Measurements from ENCODE around the gene NEUROD6. TPM values are rescaled to one million over a fixed set of nuclear protein-coding genes. Genes with fewer than 3 reads are reported as not detected.
A peak's percentile ranks its signal among the peaks of the same experiment; 100 is the strongest.

NEUROD6 gene
- total RNA-seq, 1 experiment from 2014 or later = not detected

- no peak overlapping the region for H3K4me3 ChIP-seq (ENCODE audit: low read depth, low read length)
- H3K4me1 ChIP-seq = peaks cover 10% of the 10 kb centered on the region
- no TSS peak for BruUV-seq (replicated peaks)
- no peaks in the 10 kb centered on the region for H3K9me3 ChIP-seq
- peaks cover 6% of the 10 kb centered on the region for H3K4me1 Mint-ChIP-seq (ENCODE audit: low read depth, unreplicated experiment)
- ChIA-PET CTCF (no interaction called here), POLR2A (no interaction called here)
- no peak for DNase-seq
- H3K36me3 ChIP-seq (ENCODE audit: control insufficient read depth, insufficient read depth, low read length) = no peaks in the 10 kb centered on the region
- TF ChIP-seq CTCF (IDR thresholded peaks at IDR 0.05; ENCODE audit: insufficient read depth in 1 of 2, low read depth in 1 of 2, low read length in 1 of 2, severe bottlenecking in 1 of 2, unreplicated experiment in 1 of 2) = no peak
- no peaks in the 10 kb centered on the region for H3K27me3 ChIP-seq (replicated peaks; ENCODE audit: control insufficient read depth, insufficient read depth, low read length)
- H3K27me3 Mint-ChIP-seq (ENCODE audit: insufficient read depth, unreplicated experiment) = peaks cover 6% of the 10 kb centered on the region
- intact Hi-C loops (cut with micrococcal nuclease; ENCODE audit: unreplicated experiment) = no loop called here
- H3K36me3 Mint-ChIP-seq (ENCODE audit: insufficient read depth, unreplicated experiment) = no peaks in the 10 kb centered on the region
- no peak overlapping the region for H3K4me3 Mint-ChIP-seq (ENCODE audit: unreplicated experiment)
- H3K27ac Mint-ChIP-seq (ENCODE audit: unreplicated experiment) = no peak overlapping the region
- H3K9me3 Mint-ChIP-seq (ENCODE audit: unreplicated experiment) = no peaks in the 10 kb centered on the region
These were observed 17.4 kb downstream of the NEUROD6 start for GRCh38 chr7:31323101-31323500.

- H3K4me1 ChIP-seq = peaks cover 12% of the 10 kb centered on the region
- ChIA-PET CTCF (no interaction called here), POLR2A (no interaction called here)
- H3K27ac Mint-ChIP-seq (ENCODE audit: unreplicated experiment) = no peak overlapping the region
- no peaks in the 10 kb centered on the region for H3K36me3 Mint-ChIP-seq (ENCODE audit: insufficient read depth, unreplicated experiment)
- no TSS peak for BruUV-seq (replicated peaks)
- no peak overlapping the region for H3K4me3 Mint-ChIP-seq (ENCODE audit: unreplicated experiment)
- H3K4me1 Mint-ChIP-seq (ENCODE audit: low read depth, unreplicated experiment) = no peaks in the 10 kb centered on the region
- DNase-seq = no peak
- no peaks in the 10 kb centered on the region for H3K36me3 ChIP-seq (ENCODE audit: control insufficient read depth, insufficient read depth, low read length)
- H3K27me3 Mint-ChIP-seq (ENCODE audit: insufficient read depth, unreplicated experiment) = peaks cover 6% of the 10 kb centered on the region
- intact Hi-C loops (cut with micrococcal nuclease; ENCODE audit: unreplicated experiment) = no loop called here
- no peaks in the 10 kb centered on the region for H3K9me3 Mint-ChIP-seq (ENCODE audit: unreplicated experiment)
- H3K4me3 ChIP-seq (ENCODE audit: low read depth, low read length) = no peak overlapping the region
- H3K9me3 ChIP-seq = no peaks in the 10 kb centered on the region
- H3K27me3 ChIP-seq (replicated peaks; ENCODE audit: control insufficient read depth, insufficient read depth, low read length) = no peaks in the 10 kb centered on the region
- TF ChIP-seq CTCF (IDR thresholded peaks at IDR 0.05; ENCODE audit: insufficient read depth in 1 of 2, low read depth in 1 of 2, low read length in 1 of 2, severe bottlenecking in 1 of 2, unreplicated experiment in 1 of 2) = no peak
These were observed 19.9 kb downstream of the NEUROD6 start for GRCh38 chr7:31320675-31321074.

GRCh38 chr7:31318313-31318712, 22.2 kb downstream of the NEUROD6 start:
- POLR2A ChIA-PET = no interaction called here
- no peak overlapping the region for H3K27ac Mint-ChIP-seq (ENCODE audit: unreplicated experiment)
- H3K27me3 Mint-ChIP-seq (ENCODE audit: insufficient read depth, unreplicated experiment) = peaks cover 3% of the 10 kb centered on the region
- CTCF ChIA-PET = no interaction called here
- H3K4me3 ChIP-seq (ENCODE audit: low read depth, low read length) = no peak overlapping the region
- H3K27me3 ChIP-seq (replicated peaks; ENCODE audit: control insufficient read depth, insufficient read depth, low read length) = no peaks in the 10 kb centered on the region
- no peaks in the 10 kb centered on the region for H3K4me1 Mint-ChIP-seq (ENCODE audit: low read depth, unreplicated experiment)
- no peaks in the 10 kb centered on the region for H3K9me3 Mint-ChIP-seq (ENCODE audit: unreplicated experiment)
- no TSS peak for BruUV-seq (replicated peaks)
- H3K4me3 Mint-ChIP-seq (ENCODE audit: unreplicated experiment) = no peak overlapping the region
- DNase-seq = peak; percentile 18 to 44
- TF ChIP-seq CTCF (IDR thresholded peaks at IDR 0.05; ENCODE audit: insufficient read depth in 1 of 2, low read depth in 1 of 2, low read length in 1 of 2, severe bottlenecking in 1 of 2, unreplicated experiment in 1 of 2) = no peak
- H3K9me3 ChIP-seq = no peaks in the 10 kb centered on the region
- no peaks in the 10 kb centered on the region for H3K36me3 Mint-ChIP-seq (ENCODE audit: insufficient read depth, unreplicated experiment)
- no peaks in the 10 kb centered on the region for H3K36me3 ChIP-seq (ENCODE audit: control insufficient read depth, insufficient read depth, low read length)
- H3K4me1 ChIP-seq = peaks cover 12% of the 10 kb centered on the region
- intact Hi-C loops (cut with micrococcal nuclease; ENCODE audit: unreplicated experiment) = no loop called here

All from Caco-2 (cell line).